GM12874 (cell line): ENCODE data around the gene WDR7.

Experiments
- CTCF ChIP-seq: IDR thresholded peaks from 2 replicates; pipeline ENCODE4 v1.5.1; 2011; ENCODE audit warnings: low read depth, mild to moderate bottlenecking, control low read depth, low read length, moderate library complexity; ENCODE audit not compliant: insufficient read depth

Gene WDR7

DNA sequence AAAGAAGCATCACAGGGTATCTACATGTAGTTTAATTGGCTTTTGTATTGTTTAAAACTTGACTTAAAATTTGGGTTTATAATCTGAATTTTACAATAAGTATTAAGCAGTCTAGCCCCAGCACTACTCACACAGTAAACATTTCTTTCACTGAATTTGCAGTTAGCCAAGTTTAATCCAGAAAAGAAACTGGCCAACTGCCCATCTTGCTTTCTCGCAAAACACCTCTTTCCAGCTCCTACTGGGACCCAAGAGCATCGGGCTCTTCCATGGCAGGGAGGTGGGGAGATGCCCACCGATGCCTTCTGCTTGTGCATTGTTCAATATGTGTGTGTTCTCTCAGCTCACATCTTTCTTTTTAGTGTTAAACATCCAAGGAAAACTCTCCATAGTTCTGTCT lies 283.0 kb downstream of the WDR7 start:
- no peak for TF ChIP-seq CTCF

GRCh38 chr18:56934906-56935305 lies 283.7 kb downstream of the WDR7 start:
- TF ChIP-seq CTCF: no peak

DNA sequence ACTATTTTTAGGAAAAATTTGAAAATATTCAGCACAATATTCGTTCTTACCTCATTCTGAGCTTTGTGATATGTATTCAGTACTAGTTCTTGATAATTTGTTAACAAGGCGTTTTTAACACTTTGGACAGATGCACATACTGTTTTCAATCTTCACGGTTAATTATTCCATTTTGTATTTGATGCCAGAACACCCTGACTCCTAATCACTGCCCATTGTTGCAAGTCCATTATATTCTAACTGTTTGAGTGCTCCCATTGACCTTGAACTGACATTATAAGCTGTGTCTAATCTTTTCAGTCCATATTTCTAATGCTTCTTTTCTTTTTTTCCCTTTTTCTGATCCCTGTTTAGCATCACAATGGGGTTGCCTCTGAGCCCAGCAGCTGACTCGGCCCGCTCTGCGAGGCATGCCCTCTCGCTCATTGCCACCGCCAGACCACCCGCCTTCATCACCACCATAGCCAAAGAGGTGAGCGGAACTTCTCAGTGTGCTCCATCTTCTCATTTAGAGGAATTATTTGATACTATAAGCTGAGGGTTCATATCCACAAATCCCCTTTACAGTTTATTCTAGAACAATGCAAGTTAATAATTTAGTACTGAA lies 284.4 kb downstream of the WDR7 start:
- no peak for TF ChIP-seq CTCF

GRCh38 chr18:56936457-56936856 lies 285.3 kb downstream of the WDR7 start:
- no peak for TF ChIP-seq CTCF

DNA sequence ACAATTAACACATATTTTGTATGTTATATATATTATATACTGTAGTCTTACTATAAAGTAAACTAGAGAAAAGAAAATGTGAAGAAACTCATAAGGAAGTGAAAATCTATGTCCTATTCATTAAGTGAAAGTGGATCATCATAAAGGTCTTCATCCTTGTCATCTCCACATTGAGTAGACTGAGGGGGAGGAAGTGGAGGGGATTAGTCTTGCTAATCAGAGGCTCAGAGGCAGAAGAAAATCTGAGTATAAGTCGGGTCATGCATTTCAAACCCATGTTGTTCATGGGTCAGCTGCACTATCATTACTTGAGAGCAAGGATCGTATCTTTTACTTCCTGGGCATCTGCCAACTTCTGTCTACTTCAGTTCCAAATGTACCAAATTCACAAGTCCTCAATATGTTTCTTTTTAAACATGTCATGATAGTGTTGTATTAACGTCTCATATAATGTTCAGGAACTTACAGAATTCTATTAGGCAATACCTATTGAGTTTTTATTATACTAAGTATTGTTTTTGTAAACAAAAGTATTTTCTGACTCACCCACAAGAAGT lies 286.8 kb downstream of the WDR7 start:
- no peak for TF ChIP-seq CTCF

GRCh38 chr18:56945171-56946083 lies 294.3 kb downstream of the WDR7 start:
- TF ChIP-seq CTCF: no peak

DNA sequence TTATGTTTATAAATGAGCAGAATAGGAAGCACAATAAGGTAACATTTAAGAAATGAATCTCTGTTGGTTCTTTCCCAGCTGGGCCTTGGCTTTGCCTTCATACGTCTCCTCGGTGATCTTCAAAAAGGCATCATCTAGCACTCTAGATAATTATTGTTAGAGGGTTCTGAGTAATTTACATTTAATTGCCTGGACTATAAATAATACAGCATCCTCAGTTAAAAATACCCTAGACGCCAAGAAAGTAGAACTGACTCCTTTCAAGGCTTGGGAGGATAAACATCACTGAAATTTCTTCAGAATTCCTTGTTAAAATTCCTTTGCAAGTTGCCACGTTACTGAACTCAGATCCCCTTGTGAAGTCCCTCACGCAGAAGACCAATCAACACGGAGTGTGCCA lies 296.1 kb downstream of the WDR7 start:
- TF ChIP-seq CTCF: no peak
